NCI-H2171 (cell line): Measurements from ENCODE around the gene ARHGAP15.

Experiments used
- DNase-seq: peaks from one replicate; lab custom pipeline; 2025; lab: John Stamatoyannopoulos, UW

The ARHGAP15 gene

GRCh38 chr2:143768991-143769390 lies 639.8 kb downstream of the ARHGAP15 start:
- DNase-seq = no peak

- DNase-seq = no peak
Measured at GRCh38 chr2:143771939-143772338, 642.7 kb downstream of the ARHGAP15 start.

- DNase-seq = no peak
Measured at GRCh38 chr2:143776526-143777297, 647.5 kb downstream of the ARHGAP15 start.

GRCh38 chr2:143779021-143779420 lies 649.8 kb downstream of the ARHGAP15 start:
- no peak for DNase-seq

GRCh38 chr2:143786026-143786765 lies 657.0 kb downstream of the ARHGAP15 start:
- no peak for DNase-seq

- peak; percentile 60 for DNase-seq
Measured at GRCh38 chr2:143787674-143788073, 658.5 kb downstream of the ARHGAP15 start.

GRCh38 chr2:143792602-143793001 lies 663.4 kb downstream of the ARHGAP15 start:
- DNase-seq = no peak

- DNase-seq = no peak
Measured at GRCh38 chr2:143793381-143793780, 664.2 kb downstream of the ARHGAP15 start.

GRCh38 chr2:143796051-143796450 lies 666.8 kb downstream of the ARHGAP15 start:
- no peak for DNase-seq

- DNase-seq = no peak
Measured at GRCh38 chr2:143801561-143801960, 672.3 kb downstream of the ARHGAP15 start.

- no peak for DNase-seq
Measured at GRCh38 chr2:143802242-143802641, 673.0 kb downstream of the ARHGAP15 start.

- no peak for DNase-seq
Measured at GRCh38 chr2:143802871-143803650, 673.8 kb downstream of the ARHGAP15 start.

GRCh38 chr2:143803936-143804335 lies 674.7 kb downstream of the ARHGAP15 start:
- DNase-seq = no peak

GRCh38 chr2:143805666-143806065 lies 676.4 kb downstream of the ARHGAP15 start:
- no peak for DNase-seq

- DNase-seq = no peak
Measured at GRCh38 chr2:143807192-143807591, 678.0 kb downstream of the ARHGAP15 start.

- no peak for DNase-seq
Measured at GRCh38 chr2:143807671-143808070, 678.5 kb downstream of the ARHGAP15 start.

GRCh38 chr2:143808166-143808565 lies 678.9 kb downstream of the ARHGAP15 start:
- no peak for DNase-seq

GRCh38 chr2:143815082-143815481 lies 685.9 kb downstream of the ARHGAP15 start:
- DNase-seq = no peak

GRCh38 chr2:143816916-143817315 lies 687.7 kb downstream of the ARHGAP15 start:
- no peak for DNase-seq
